H1 (cell line): ENCODE data around the gene SRPK3. TPM values are rescaled to one million over a fixed set of nuclear protein-coding genes. Genes with fewer than 3 reads are reported as not detected.

Experiments
- CTCF ChIA-PET: fragments of 300-600 bp; sonication (Branson Sonifier 250); formaldehyde crosslinking; loops from one replicate; lab custom pipeline; 2021; ENCODE audit not compliant: partially characterized antibody; lab: Charles Lee
- POLR2A ChIA-PET: fragments of 300-600 bp; sonication (Branson Sonifier 250); formaldehyde crosslinking; loops from one replicate; lab custom pipeline; 2021; ENCODE audit warnings: inconsistent platforms; ENCODE audit not compliant: partially characterized antibody; lab: Charles Lee
- DNase-seq, 2 experiments: peaks; one replicate each; pipeline versions ENCODE4 v3.0.0 to v3.0.0-alpha.2; 2010 to 2022; ENCODE audit warnings: low spot score in 2 of 2, low read depth in 1 of 2, mixed read lengths in 1 of 2
- FAIRE-seq: peaks from 2 replicates; lab custom pipeline; 2011; peaks lifted over from hg19 to GRCh38; lab: Jason Lieb, UNC
- H2AFZ ChIP-seq: 2 replicates; pipeline ENCODE4 v1.8.1; 2012; ENCODE audit warnings: low read length, inconsistent platforms
- H2AK5ac ChIP-seq: 2 replicates; pipeline ENCODE4 v1.6.1; 2013; ENCODE audit warnings: low read depth, low read length
- H2BK120ac ChIP-seq: replicated peaks from 2 replicates; pipeline ENCODE3; 2013; ENCODE audit warnings: low read depth, low read length, inconsistent platforms
- H2BK12ac ChIP-seq: 2 replicates; pipeline ENCODE4 v1.6.1; 2013; ENCODE audit warnings: low read depth, low read length
- H2BK15ac ChIP-seq: 2 replicates; pipeline ENCODE4 v1.6.1; 2013; ENCODE audit warnings: low read length
- H2BK20ac ChIP-seq: 2 replicates; pipeline ENCODE4 v1.6.1; 2013; ENCODE audit warnings: low read length
- H2BK5ac ChIP-seq: 2 replicates; pipeline ENCODE4 v1.6.1; 2013; ENCODE audit warnings: low read depth, low read length
- H3K14ac ChIP-seq: 2 replicates; pipeline ENCODE4 v1.6.1; 2013; ENCODE audit warnings: inconsistent platforms; ENCODE audit not compliant: insufficient read length
- H3K18ac ChIP-seq: 2 replicates; pipeline ENCODE4 v1.6.1; 2013; ENCODE audit warnings: low read length; ENCODE audit errors: extremely low read depth
- H3K23ac ChIP-seq: 2 replicates; pipeline ENCODE4 v1.6.1; 2013; ENCODE audit warnings: inconsistent platforms; ENCODE audit not compliant: insufficient read length
- H3K23me2 ChIP-seq: 2 replicates; pipeline ENCODE4 v1.6.1; 2013; ENCODE audit warnings: low read depth, low read length
- H3K27ac ChIP-seq: 2 replicates; pipeline ENCODE4 v1.6.1; 2011; ENCODE audit warnings: low read depth, low read length, inconsistent platforms
- H3K27me3 ChIP-seq, 4 experiments: replicated peaks in 1 of 4; 1 replicate in 1 of 4; 2 replicates in 3 of 4; pipeline versions ENCODE4 v1.6.1 to v1.8.1; 2011 to 2013; ENCODE audit warnings: low read length in 3 of 4, mild to moderate bottlenecking in 3 of 4, inconsistent platforms in 2 of 4, mixed read lengths in 2 of 4, moderate library complexity in 1 of 4; ENCODE audit not compliant: control insufficient read depth in 3 of 4, insufficient read depth in 3 of 4; ENCODE audit errors: extremely low read depth in 1 of 4
- H3K36me3 ChIP-seq, 4 experiments: 2 replicates each; pipeline versions ENCODE4 v1.6.1 to v1.8.1; 2011 to 2013; ENCODE audit warnings: mild to moderate bottlenecking in 4 of 4, low read length in 3 of 4, moderate library complexity in 2 of 4, control low read depth in 1 of 4, inconsistent platforms in 1 of 4; ENCODE audit not compliant: insufficient read depth in 4 of 4, control insufficient read depth in 2 of 4
- H3K4ac ChIP-seq: replicated peaks from 2 replicates; pipeline ENCODE3; 2013; ENCODE audit warnings: low read length, low read depth, mixed read lengths, inconsistent platforms; ENCODE audit not compliant: insufficient read length
- H3K4me1 ChIP-seq, 4 experiments: replicated peaks in 1 of 4; 1 replicate in 1 of 4; 2 replicates in 3 of 4; pipeline versions ENCODE4 v1.6.1 to v1.8.1; 2011 to 2013; ENCODE audit warnings: low read length in 3 of 4, inconsistent platforms in 2 of 4, mixed read lengths in 1 of 4; ENCODE audit not compliant: insufficient read depth in 4 of 4, control insufficient read depth in 3 of 4
- H3K4me2 ChIP-seq, 2 experiments: 2 replicates each; pipeline versions ENCODE4 v1.6.1 to v1.8.1; 2011 to 2013; ENCODE audit warnings: low read depth in 2 of 2, low read length in 2 of 2, control low read depth in 1 of 2, inconsistent platforms in 1 of 2, mild to moderate bottlenecking in 1 of 2; ENCODE audit not compliant: insufficient read depth in 1 of 2
- H3K4me3 ChIP-seq, 4 experiments: fragments of 200-600, 300-600 bp in 1 of 4; sonication (generic), shearing (Covaris generic), sonication (Bioruptor Twin) in 1 of 4; 2 replicates each; pipeline versions ENCODE4 v1.5.1 to v1.8.1; 2011 to 2016; ENCODE audit warnings: low read length in 4 of 4, low read depth in 3 of 4, control low read depth in 2 of 4, inconsistent platforms in 2 of 4, mild to moderate bottlenecking in 2 of 4, mixed read lengths in 1 of 4, moderate library complexity in 1 of 4; ENCODE audit not compliant: insufficient read depth in 2 of 4; ENCODE audit errors: extremely low read depth in 1 of 4
- H3K56ac ChIP-seq: replicated peaks from 2 replicates; pipeline ENCODE3; 2013; ENCODE audit warnings: low read depth, mild to moderate bottlenecking, mixed read lengths, low read length, inconsistent platforms; ENCODE audit not compliant: insufficient read length
- H3K79me1 ChIP-seq: 2 replicates; pipeline ENCODE4 v1.6.1; 2013; ENCODE audit warnings: low read depth, low read length, control low read depth
- H3K79me2 ChIP-seq, 2 experiments: 2 replicates each; pipeline versions ENCODE4 v1.6.1 to v1.8.1; 2012 to 2013; ENCODE audit warnings: low read length in 2 of 2, mild to moderate bottlenecking in 2 of 2, inconsistent platforms in 1 of 2; ENCODE audit not compliant: insufficient read depth in 2 of 2, control insufficient read depth in 1 of 2
- H3K9ac ChIP-seq, 4 experiments: replicated peaks in 1 of 4; 1 replicate in 1 of 4; 2 replicates in 3 of 4; pipeline versions ENCODE4 v1.6.1 to v1.8.1; 2011 to 2013; ENCODE audit warnings: low read depth in 3 of 4, low read length in 3 of 4, control low read depth in 2 of 4, mild to moderate bottlenecking in 2 of 4, moderate library complexity in 2 of 4, inconsistent platforms in 1 of 4; ENCODE audit errors: extremely low read depth in 1 of 4
- H3K9me3 ChIP-seq, 2 experiments: 2 replicates each; pipeline versions ENCODE4 v1.6.1 to v1.8.1; 2012 to 2013; ENCODE audit warnings: mild to moderate bottlenecking in 2 of 2, moderate library complexity in 2 of 2, control low read depth in 1 of 2, inconsistent platforms in 1 of 2, low read depth in 1 of 2, low read length in 1 of 2, mixed read lengths in 1 of 2; ENCODE audit not compliant: insufficient read depth in 2 of 2
- H4K20me1 ChIP-seq, 2 experiments: replicated peaks in 1 of 2; 2 replicates each; pipeline versions ENCODE3 to v1.8.1; 2011 to 2013; ENCODE audit warnings: inconsistent platforms in 2 of 2, low read length in 2 of 2, mild to moderate bottlenecking in 1 of 2; ENCODE audit not compliant: insufficient read depth in 2 of 2, control insufficient read depth in 1 of 2
- H4K5ac ChIP-seq: 2 replicates; pipeline ENCODE4 v1.6.1; 2013; ENCODE audit warnings: low read length, low read depth, mixed read lengths, inconsistent platforms; ENCODE audit not compliant: insufficient read length
- H4K8ac ChIP-seq: 2 replicates; pipeline ENCODE4 v1.8.0; 2013; ENCODE audit warnings: mild to moderate bottlenecking, moderate library complexity, low read length, inconsistent platforms; ENCODE audit not compliant: insufficient read depth; ENCODE audit errors: extremely low read depth
- H4K91ac ChIP-seq: replicated peaks from 2 replicates; pipeline ENCODE3; 2013; ENCODE audit warnings: low read length, mixed read lengths, inconsistent platforms; ENCODE audit not compliant: insufficient read length
- JUND ChIP-seq: IDR thresholded peaks from 2 replicates; pipeline ENCODE4 v1.6.1; 2011; ENCODE audit warnings: mild to moderate bottlenecking, improper control_type of control experiment, low read length
- KDM4A ChIP-seq: IDR thresholded peaks from one replicate; pipeline ENCODE4 v1.7.1; 2012; ENCODE audit warnings: low read depth, mild to moderate bottlenecking, moderate library complexity, low read length, inconsistent platforms; ENCODE audit not compliant: severe bottlenecking
- MAFK ChIP-seq: IDR thresholded peaks from 2 replicates; pipeline ENCODE4 v1.6.1; 2012; ENCODE audit warnings: low read depth, mild to moderate bottlenecking, improper control_type of control experiment, low read length
- NRF1 ChIP-seq: IDR thresholded peaks from 2 replicates; pipeline ENCODE4 v1.6.1; 2011; ENCODE audit warnings: mild to moderate bottlenecking, low read depth, low read length, improper control_type of control experiment
- RAD21 ChIP-seq, 2 experiments: IDR thresholded peaks in 1 of 2; conservative IDR thresholded peaks in 1 of 2; 2 replicates each; pipeline ENCODE4 v1.6.1; 2011; ENCODE audit warnings: low read depth in 2 of 2, low read length in 2 of 2, improper control_type of control experiment in 1 of 2, inconsistent platforms in 1 of 2, mild to moderate bottlenecking in 1 of 2, moderate library complexity in 1 of 2
- SAP30 ChIP-seq: fragments of 300-600 bp; sonication (generic); IDR thresholded peaks from 2 replicates; pipeline ENCODE4 v1.7.1; 2012; ENCODE audit warnings: low read length, moderate library complexity, mild to moderate bottlenecking, inconsistent platforms; ENCODE audit not compliant: insufficient read depth, insufficient replicate concordance
- TAF1 ChIP-seq: IDR thresholded peaks from 2 replicates; pipeline ENCODE4 v1.6.1; 2011; ENCODE audit warnings: mild to moderate bottlenecking, low read depth, low read length
- TEAD4 ChIP-seq: IDR thresholded peaks from 2 replicates; pipeline ENCODE4 v1.6.1; 2012; ENCODE audit warnings: low read depth, low read length, inconsistent platforms, mixed read lengths
- ZNF274 ChIP-seq: IDR thresholded peaks from 2 replicates; pipeline ENCODE4 v1.7.0; 2012; ENCODE audit warnings: low read length, borderline replicate concordance; ENCODE audit errors: extremely low read depth
- WGBS, 2 experiments: shearing (Covaris generic) in 1 of 2; methylation state at CpG; one replicate each; pipeline versions ENCODE4 v1.1.6 to v1.1.7; 2013 to 2015; ENCODE audit warnings: low lambda C conversion rate in 2 of 2, mixed read lengths in 2 of 2, inconsistent platforms in 1 of 2, low coverage in 1 of 2, missing lambda C conversion rate in 1 of 2; ENCODE audit not compliant: insufficient replicate concordance in 2 of 2, insufficient coverage in 1 of 2, insufficient read length in 1 of 2; ENCODE audit errors: extremely low coverage in 1 of 2, missing lambda C conversion rate in 1 of 2; 5-methylcytosine and 5-hydroxymethylcytosine counted together
- polyA plus RNA-seq, 7 experiments: library from polyadenylated mRNA; depleted of rRNA in 3 of 7; stranded (reverse) in 5 of 7; unstranded in 2 of 7; fragments of >200 nt in 5 of 7; fragments of 200-250 nt in 2 of 7; gene quantifications; 1 replicate in 5 of 7; 2 replicates in 1 of 7; 4 replicates in 1 of 7; pipeline versions ENCODE4 v1.2.1 to v1.2.3, GENCODE V29; 2011 to 2013; ENCODE audit warnings: missing spikeins in 2 of 7, mixed read lengths in 2 of 7
- total RNA-seq: library from RNA; stranded (reverse); fragmentation: NEBNext Ultra II Directional; extraction: Animal tissue kit (Norgen Biotek cat#: 25700); gene quantifications from 2 replicates; pipeline ENCODE4 v1.2.1, GENCODE V29; 2021

The SRPK3 gene
- total and polyA plus RNA-seq, 2 of the 8 experiments (the other 6 are each of a cell fraction or from before 2014, with no cell fraction given) = not detected

DNA sequence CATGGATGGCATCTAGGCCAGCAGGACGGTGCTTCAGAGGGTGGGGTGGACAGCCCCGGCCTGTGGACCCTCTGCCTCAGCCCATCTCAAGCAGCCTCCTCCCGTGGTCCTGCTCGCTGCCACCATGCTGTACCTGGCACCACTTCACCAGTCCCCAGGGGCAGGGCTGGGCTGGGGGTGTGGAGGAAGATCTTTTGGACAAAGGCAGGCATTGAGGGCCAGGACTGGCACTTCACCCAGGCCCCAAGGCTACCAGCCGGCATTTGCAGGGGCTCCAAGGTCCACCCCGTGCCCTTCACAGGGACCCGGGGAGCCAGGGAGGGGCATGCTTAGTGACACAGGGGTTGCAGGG is 16.1 kb upstream of the SRPK3 start:
- H4K5ac ChIP-seq = no peak overlapping the region
- H3K4me3 ChIP-seq = no peak overlapping the region
- H2BK12ac ChIP-seq = no peak overlapping the region
- TF ChIP-seq TEAD4 = no peak
- no peak for TF ChIP-seq RAD21 (IDR thresholded peaks at IDR 0.05 in 1 of 2, conservative IDR thresholded peaks at IDR 0.05 in 1 of 2; ENCODE audit: low read depth in 2 of 2, low read length in 2 of 2)
- TF ChIP-seq MAFK = no peak
- no peak for TF ChIP-seq KDM4A
- no peak for TF ChIP-seq NRF1
- TF ChIP-seq SAP30 = no peak
- no peak for TF ChIP-seq TAF1
- TF ChIP-seq JUND = no peak
- no peak for TF ChIP-seq ZNF274
- no peak overlapping the region for H3K23ac ChIP-seq
- H2BK15ac ChIP-seq = 0 out of 2 replicates have a peak overlapping the region, but pooled peaks have one; percentile 61
- no peak overlapping the region for H2AFZ ChIP-seq
- H3K18ac ChIP-seq = no peak overlapping the region
- CTCF ChIA-PET = interaction anchor here (0.6 to 3.7 kb wide), 4 partner anchors 14 to 182 kb away, joined by 3 to 16 read pairs (median 5); no protein-coding TSS in a partner anchor
- no peak overlapping the region for H4K8ac ChIP-seq
- no peak overlapping the region for H3K4ac ChIP-seq
- no peak overlapping the region for H2AK5ac ChIP-seq
- H3K14ac ChIP-seq = no peak overlapping the region
- WGBS, 2 experiments = 94% methylated on average over 5 of the region's 7 CpGs; no CpG with 5 or more reads in 1 of the 2 experiments
- H2BK20ac ChIP-seq = no peak overlapping the region
- no peaks in the 10 kb centered on the region for H3K9me3 ChIP-seq
- H3K79me1 ChIP-seq = no peaks in the 10 kb centered on the region
- no peak overlapping the region for H3K4me2 ChIP-seq
- H2BK120ac ChIP-seq = no peak overlapping the region
- DNase-seq (no peak), FAIRE-seq (no peak)
- H4K20me1 ChIP-seq = no peaks in the 10 kb centered on the region
- POLR2A ChIA-PET = no interaction called here
- no peak overlapping the region for H4K91ac ChIP-seq
- no peak overlapping the region for H3K56ac ChIP-seq
- H3K79me2 ChIP-seq = no peaks in the 10 kb centered on the region
- H3K23me2 ChIP-seq = no peaks in the 10 kb centered on the region
- H3K4me1 ChIP-seq = peaks cover 0 to 8% (median 4%) of the 10 kb centered on the region in 4 experiments; a peak in 5 of 7 replicates
- H3K27ac ChIP-seq = no peak overlapping the region
- H3K9ac ChIP-seq = no peak overlapping the region
- no peaks in the 10 kb centered on the region for H3K27me3 ChIP-seq
- H3K36me3 ChIP-seq = no peaks in the 10 kb centered on the region
- no peak overlapping the region for H2BK5ac ChIP-seq
